SKM-1 (cell line): ENCODE measurements around the gene SEMA3D.

Experiments used
- DNase-seq: peaks from one replicate; lab custom pipeline; 2025; ENCODE audit not compliant: unreplicated experiment; lab: John Stamatoyannopoulos, UW

The SEMA3D gene

DNA sequence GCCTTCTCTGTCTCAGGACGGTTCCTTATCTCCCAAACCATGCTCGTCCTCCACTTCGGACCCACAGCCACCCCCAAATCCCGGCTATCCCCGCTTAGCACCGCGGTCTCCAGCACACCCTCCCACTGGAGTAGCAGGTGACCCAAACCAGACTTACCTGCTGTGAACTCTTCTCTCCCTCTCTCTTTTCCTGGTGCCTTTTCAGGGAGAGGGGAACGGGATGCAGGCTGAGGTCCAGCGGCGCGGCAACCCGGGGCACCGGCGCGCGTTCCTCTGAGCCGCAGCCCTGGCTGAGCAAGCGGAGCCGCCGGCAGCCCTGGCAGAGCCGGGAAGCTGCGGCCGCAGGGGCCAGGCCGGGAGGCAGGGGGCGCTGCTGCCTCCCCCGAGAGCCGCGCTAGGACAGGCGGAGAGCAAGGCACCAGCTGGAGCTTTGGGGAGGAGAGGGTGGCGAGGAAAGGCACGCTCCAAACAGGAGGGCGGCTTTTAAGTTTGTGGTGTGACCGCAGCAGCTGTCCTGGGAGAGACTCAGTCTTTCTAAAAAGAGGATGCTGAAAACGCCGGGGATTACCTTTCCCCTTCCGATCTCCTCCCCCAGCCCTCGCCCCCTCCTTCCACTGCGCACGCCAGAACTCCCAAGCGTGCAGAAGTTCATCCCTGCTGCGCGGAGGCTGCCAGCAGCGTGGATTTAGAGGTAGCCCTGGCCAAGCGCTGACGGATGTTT is at the start of gene SEMA3D:
Gene SEMA3D, minus strand, starts transcription at position 536 of the 721 bp plus-strand sequence. CDS start 65,165 bp downstream, outside the sequence.
- DNase-seq = peak; percentile 47

- no peak for DNase-seq
Measured at GRCh38 chr7:85234730-85235129, 47.9 kb upstream of the SEMA3D start.

DNA sequence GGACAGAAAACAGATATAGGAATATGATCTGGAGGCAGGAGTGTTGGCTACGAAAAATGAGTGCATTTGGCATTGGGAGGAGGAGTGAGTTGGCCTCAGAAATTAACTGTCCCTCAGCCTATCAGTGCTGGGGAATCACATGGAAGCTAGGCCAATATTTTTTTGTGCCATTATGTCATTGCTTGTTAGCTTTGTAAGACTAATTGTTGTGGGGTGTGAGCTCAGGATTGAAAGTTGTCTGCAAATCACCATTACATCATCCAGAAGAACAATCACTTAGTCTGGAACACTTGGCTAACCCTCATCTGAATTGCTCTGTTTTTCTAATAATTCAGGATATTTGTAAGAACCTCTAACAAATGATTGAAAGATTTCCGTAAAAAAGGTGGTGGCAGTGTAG is 45.2 kb upstream of the SEMA3D start:
- no peak for DNase-seq

DNA sequence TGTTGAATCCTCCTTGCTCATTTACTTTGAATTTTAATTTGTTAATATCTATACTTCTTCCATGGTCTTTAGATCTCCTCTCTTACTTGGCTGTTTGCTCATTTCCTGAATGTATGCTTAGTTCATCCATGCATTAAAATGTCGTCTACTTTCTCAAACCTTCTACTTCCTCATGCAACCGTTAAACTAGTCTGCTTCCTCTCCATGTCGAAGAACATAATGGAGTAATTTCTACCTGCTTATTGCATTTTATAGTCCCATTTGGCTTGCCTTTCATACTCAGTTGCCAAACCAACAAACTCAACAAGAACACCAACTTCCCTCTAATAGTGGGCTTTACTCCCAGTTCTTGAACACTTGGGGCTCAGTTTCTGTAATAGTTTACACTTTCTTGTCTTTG is 43.8 kb upstream of the SEMA3D start:
- DNase-seq = no peak

DNA sequence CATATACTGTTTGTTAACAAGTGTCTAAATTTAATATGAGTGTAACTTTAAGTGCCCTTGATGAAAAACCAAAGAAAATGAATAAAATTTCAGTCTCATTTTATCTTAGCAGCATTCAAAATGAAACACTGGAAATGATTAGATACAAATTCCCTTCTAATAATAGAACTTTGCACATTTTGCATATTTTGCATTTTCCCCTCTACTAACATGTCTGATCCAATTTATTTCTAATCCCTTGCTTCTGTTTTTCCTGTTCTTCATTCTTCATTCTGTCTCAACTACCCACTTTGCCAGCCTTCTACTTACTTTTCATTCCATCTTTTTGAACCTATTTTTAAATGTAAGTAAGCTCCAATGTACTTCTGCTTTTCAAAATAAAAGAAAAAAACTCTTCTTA is 42.7 kb upstream of the SEMA3D start:
- no peak for DNase-seq

DNA sequence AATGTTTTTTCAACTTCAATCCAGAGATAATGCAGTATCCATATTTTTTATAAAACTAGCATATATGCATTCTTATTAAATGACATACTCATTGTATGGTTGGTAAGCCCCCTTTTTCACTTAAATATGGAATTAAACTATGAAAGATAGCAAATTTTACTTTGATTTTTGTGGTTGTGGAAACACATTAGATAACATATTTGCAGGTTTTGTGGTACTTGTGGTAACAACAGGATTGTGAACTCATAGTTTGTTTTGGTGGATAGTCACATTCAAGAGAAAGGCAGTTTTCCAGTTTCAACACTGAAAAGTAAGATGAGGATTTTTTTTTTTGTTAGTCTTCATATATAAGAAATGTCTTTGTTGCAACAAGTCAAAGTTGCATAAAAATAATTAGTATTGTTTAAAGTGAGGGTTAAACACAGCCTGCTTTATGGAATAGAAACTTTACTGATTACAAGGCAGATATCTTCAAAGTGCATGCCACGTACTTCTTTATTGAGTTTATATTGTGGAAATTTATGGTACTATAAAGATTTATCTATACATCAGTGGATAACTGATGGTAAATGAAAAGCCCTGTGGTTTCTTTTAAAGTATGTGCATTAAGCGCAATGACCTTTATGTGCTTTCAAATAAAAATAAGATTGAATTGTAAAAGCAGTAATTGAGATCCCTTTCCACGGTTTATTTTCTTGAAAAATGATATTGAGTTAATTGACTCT is 39.7 kb upstream of the SEMA3D start:
- no peak for DNase-seq

GRCh38 chr7:85224171-85224570 is 37.3 kb upstream of the SEMA3D start:
- DNase-seq = no peak

DNA sequence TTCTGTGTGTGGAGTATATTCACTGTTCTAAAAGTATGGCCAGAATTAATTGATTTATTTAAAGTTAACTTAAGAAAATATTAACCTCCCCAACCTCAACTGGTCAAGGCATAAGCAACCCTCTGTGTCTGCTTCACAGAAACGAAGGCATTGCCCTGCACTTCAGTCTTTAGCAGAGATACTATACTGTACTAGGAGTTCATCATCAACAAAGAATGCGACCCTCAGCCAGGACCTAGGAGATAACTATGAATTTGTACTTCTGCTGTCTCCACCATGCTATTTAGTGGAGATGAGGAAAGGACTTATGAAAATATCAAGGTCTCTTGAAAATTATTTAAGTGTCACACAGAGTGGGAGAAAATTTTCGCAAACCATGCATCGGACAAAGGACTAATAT is 35.7 kb upstream of the SEMA3D start:
- no peak for DNase-seq

GRCh38 chr7:85221796-85222195 is 34.9 kb upstream of the SEMA3D start:
- DNase-seq = no peak

DNA sequence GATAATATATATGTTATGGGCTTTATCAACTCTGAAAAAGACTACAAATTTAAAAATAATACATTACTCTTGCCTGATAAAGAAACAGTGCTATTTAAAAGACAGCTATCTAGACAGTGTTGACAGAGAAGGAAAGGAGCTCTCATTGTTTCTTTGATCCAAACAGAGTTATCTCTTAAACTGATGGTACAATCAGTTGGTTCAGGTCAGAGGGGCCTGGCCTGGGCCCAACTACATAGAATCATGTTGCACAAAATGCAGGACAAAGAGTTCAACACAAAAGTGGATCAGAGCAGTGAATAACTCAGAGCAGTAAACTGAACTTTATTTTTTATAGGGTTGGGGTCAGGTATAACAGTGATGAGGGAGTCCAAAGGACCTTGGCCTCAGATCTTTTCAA is 33.8 kb upstream of the SEMA3D start:
- DNase-seq = no peak

- DNase-seq = no peak
Measured at GRCh38 chr7:85220023-85220422, 33.2 kb upstream of the SEMA3D start.

GRCh38 chr7:85217085-85217484 is 30.2 kb upstream of the SEMA3D start:
- DNase-seq = no peak

- DNase-seq = no peak
Measured at GRCh38 chr7:85215098-85215497, 28.2 kb upstream of the SEMA3D start.

DNA sequence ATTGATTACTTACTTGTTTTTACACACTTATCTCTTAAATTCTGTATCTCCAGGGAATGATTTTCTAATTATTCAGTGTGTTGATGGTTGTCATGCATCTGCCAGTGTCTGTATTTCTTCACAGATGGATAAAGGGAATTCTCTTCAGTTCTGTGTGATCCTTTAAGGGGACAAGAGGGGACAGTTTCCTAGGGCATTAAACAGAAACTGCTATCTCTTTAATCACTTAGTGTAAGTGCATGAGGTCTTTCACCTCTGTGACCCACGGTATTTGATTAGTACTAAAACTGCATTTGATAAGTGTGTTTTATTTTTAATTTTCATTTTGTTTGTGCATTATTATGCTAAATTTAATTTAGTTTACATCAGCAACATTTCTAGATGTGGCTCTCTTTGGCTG is 26.6 kb upstream of the SEMA3D start:
- DNase-seq = no peak

DNA sequence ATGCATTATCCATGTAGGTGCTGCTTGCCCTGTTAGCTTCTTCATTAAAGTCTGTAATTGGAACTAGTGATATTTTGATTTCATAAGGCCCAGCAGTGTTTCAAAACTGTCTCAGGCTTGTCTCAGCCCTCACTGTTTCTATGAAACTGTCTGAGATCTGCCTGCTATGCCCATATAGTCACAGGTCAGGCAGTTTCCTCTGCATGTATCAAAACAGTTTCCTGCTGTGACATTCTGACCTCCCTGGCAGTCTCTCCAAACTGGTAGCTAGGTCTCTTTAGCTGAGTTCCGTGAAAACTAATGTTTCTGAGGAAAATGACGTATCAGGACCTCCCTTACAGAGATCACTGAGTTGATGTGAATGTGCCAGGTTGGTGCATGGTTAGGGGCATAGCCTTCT is 18.9 kb upstream of the SEMA3D start:
- DNase-seq = no peak

GRCh38 chr7:85204496-85204895 is 17.6 kb upstream of the SEMA3D start:
- no peak for DNase-seq

- DNase-seq = no peak
Measured at GRCh38 chr7:85204061-85204460, 17.2 kb upstream of the SEMA3D start.

- no peak for DNase-seq
Measured at GRCh38 chr7:85201209-85201608, 14.4 kb upstream of the SEMA3D start.

DNA sequence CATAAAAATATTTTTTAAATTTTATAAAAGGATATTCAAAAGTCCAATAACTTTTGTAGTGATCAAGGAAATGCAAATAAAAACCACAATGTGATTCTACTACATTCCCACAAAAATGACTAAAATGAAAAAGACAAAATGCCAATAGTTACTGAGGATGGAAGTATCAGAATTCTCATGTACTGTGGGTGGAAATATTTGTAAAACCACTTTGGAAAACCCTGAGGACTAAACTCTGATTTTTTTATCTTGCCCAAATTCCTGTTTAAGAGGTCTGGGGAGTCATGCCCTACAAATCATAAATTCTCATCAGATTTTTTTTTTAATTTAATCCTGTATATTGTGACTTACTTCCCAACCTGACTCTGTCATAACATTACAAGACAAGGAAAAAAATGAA is 9.8 kb upstream of the SEMA3D start:
- DNase-seq = no peak

GRCh38 chr7:85191383-85191782 is 4.5 kb upstream of the SEMA3D start:
- no peak for DNase-seq

- DNase-seq = no peak
Measured at GRCh38 chr7:85186083-85186520, 754 bp downstream of the SEMA3D start.

GRCh38 chr7:85185424-85186082 is 1.3 kb downstream of the SEMA3D start:
- no peak for DNase-seq
